Neural progenitor cell (in vitro differentiated cells): Measurements from ENCODE around the gene ZNF524. TPM values are rescaled to one million over a fixed set of nuclear protein-coding genes. Genes with fewer than 3 reads are reported as not detected.
A peak's percentile ranks its signal among the peaks of the same experiment; 100 is the strongest.

ENCODE experiments used
- DNase-seq: peaks from one replicate; pipeline ENCODE4 v3.0.0-alpha.2; 2016; ENCODE audit warnings: low spot score
- H2AFZ ChIP-seq: fragments of 200-600 bp; sonication (generic); replicated peaks from 2 replicates; pipeline ENCODE4 v1.6.1; 2016; ENCODE audit warnings: antibody characterized with exemption
- H3F3A ChIP-seq: fragments of 200-600 bp; sonication (generic); 2 replicates; pipeline ENCODE4 v1.6.1; 2016; ENCODE audit warnings: antibody characterized with exemption, low read depth
- H3K27ac ChIP-seq: fragments of 200-600 bp; sonication (generic); 2 replicates; pipeline ENCODE4 v1.5.1; 2016; ENCODE audit warnings: mild to moderate bottlenecking
- H3K27me3 ChIP-seq: fragments of 200-600 bp; sonication (generic); 2 replicates; pipeline ENCODE4 v1.6.1; 2016; ENCODE audit warnings: mild to moderate bottlenecking, moderate library complexity
- H3K36me3 ChIP-seq: fragments of 200-600 bp; sonication (generic); 2 replicates; pipeline ENCODE4 v1.5.1; 2016
- H3K4me1 ChIP-seq: fragments of 200-600 bp; sonication (generic); 2 replicates; pipeline ENCODE4 v1.6.1; 2016; ENCODE audit warnings: mixed run types
- H3K4me2 ChIP-seq: fragments of 200-600 bp; sonication (generic); 2 replicates; pipeline ENCODE4 v1.6.1; 2016
- H3K4me3 ChIP-seq: fragments of 200-600 bp; sonication (generic); 2 replicates; pipeline ENCODE4 v1.5.1; 2016
- H3K79me2 ChIP-seq: fragments of 200-600 bp; sonication (generic); 2 replicates; pipeline ENCODE4 v1.6.1; 2016; ENCODE audit warnings: low read depth
- H3K9ac ChIP-seq: fragments of 200-600 bp; sonication (generic); 2 replicates; pipeline ENCODE4 v1.6.1; 2016
- H3K9me3 ChIP-seq: fragments of 200-600 bp; sonication (generic); 2 replicates; pipeline ENCODE4 v1.5.1; 2016; ENCODE audit warnings: low read depth
- H4K20me1 ChIP-seq: fragments of 200-600 bp; sonication (generic); 2 replicates; pipeline ENCODE4 v1.6.1; 2016; ENCODE audit warnings: low read depth
- H3K27ac Mint-ChIP-seq: 3 replicates; pipeline ENCODE4 v1.8.0; 2021; ENCODE audit warnings: mixed read lengths
- H3K27me3 Mint-ChIP-seq: 2 replicates; pipeline ENCODE4 v1.8.0; 2022; ENCODE audit warnings: low read depth, mild to moderate bottlenecking, inconsistent platforms, moderate library complexity, mixed read lengths; ENCODE audit not compliant: insufficient read depth
- H3K36me3 Mint-ChIP-seq: 3 replicates; pipeline ENCODE4 v1.8.0; 2021; ENCODE audit warnings: mixed read lengths
- H3K4me1 Mint-ChIP-seq: 3 replicates; pipeline ENCODE4 v1.8.0; 2021; ENCODE audit warnings: mixed read lengths
- H3K4me3 Mint-ChIP-seq: 3 replicates; pipeline ENCODE4 v1.8.0; 2021; ENCODE audit warnings: mild to moderate bottlenecking, moderate library complexity, mixed read lengths
- H3K9me3 Mint-ChIP-seq: 3 replicates; pipeline ENCODE4 v1.8.0; 2020; ENCODE audit warnings: mixed read lengths
- EZH2 ChIP-seq: fragments of 200-600 bp; sonication (generic); IDR thresholded peaks from 2 replicates; pipeline ENCODE4 v1.6.1; 2017; ENCODE audit warnings: antibody characterized with exemption, mild to moderate bottlenecking, moderate library complexity
- EZH2phosphoT487 ChIP-seq: fragments of 200-600 bp; sonication (generic); IDR thresholded peaks from 2 replicates; pipeline ENCODE4 v1.6.1; 2017; ENCODE audit warnings: antibody characterized with exemption
- total RNA-seq: library from RNA; depleted of rRNA; stranded (reverse); fragments of >200 nt; gene quantifications from 2 replicates; pipeline ENCODE4 v1.2.3, GENCODE V29; 2015; ENCODE audit warnings: low replicate concordance
- TF ChIP-seq, protein P1 (sequence below): fragments of 200-600 bp; sonication (generic); IDR thresholded peaks from 2 replicates; pipeline ENCODE4 v1.5.1; 2017; ENCODE audit warnings: antibody characterized with exemption, mild to moderate bottlenecking

Gene ZNF524
- total RNA-seq, 1 donor from 2014 or later = 3.2 TPM

DNA sequence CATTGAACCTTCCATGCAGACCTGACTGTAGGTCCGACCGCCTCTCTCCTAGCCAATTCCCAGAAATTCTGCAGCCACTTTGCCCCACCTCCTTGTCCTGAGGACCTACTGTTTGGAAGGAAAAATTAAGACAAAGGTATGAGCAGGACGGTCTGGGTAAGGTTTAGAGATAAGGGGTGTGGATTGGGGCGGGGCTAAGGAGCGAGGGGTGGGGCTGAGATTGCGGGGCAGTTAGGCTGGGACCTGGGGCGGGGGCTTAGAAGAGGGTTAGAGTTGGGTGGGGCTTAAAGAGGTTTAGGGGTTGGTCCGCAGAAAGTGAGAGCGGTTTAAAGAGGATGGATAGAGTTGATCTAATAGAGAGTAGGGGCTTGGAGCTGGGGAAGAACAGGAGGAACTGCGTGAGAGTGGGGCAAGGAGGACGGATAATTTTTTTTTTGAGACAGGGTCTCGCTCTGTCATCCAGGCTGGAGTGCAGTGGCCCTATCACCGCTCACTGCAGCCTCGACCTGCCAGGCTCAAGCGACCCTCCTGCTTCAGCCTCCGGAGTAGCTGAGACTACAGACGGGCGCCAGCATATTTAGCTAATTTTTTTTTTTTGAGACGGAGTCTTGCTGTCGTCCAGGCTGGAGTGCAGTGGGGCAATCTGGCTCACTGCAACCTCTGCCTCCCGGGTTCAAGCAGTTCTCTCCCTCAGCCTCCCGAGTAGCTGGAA, 3.6 kb downstream of the ZNF524 start:
- no peaks in the 10 kb centered on the region for H3K9me3 ChIP-seq
- H3K27ac Mint-ChIP-seq = peak overlapping the region; percentile 76
- no peak overlapping the region for H3K4me3 ChIP-seq
- no peaks in the 10 kb centered on the region for H3K27me3 ChIP-seq
- H3K4me1 Mint-ChIP-seq = peaks cover 42% of the 10 kb centered on the region
- no peak overlapping the region for H3K9ac ChIP-seq
- H3K4me3 Mint-ChIP-seq = peak overlapping the region; percentile 83
- H3K4me2 ChIP-seq = no peak overlapping the region
- no peak for TF ChIP-seq EZH2
- TF ChIP-seq EZH2phosphoT487 = no peak
- TF ChIP-seq, protein P1, sequence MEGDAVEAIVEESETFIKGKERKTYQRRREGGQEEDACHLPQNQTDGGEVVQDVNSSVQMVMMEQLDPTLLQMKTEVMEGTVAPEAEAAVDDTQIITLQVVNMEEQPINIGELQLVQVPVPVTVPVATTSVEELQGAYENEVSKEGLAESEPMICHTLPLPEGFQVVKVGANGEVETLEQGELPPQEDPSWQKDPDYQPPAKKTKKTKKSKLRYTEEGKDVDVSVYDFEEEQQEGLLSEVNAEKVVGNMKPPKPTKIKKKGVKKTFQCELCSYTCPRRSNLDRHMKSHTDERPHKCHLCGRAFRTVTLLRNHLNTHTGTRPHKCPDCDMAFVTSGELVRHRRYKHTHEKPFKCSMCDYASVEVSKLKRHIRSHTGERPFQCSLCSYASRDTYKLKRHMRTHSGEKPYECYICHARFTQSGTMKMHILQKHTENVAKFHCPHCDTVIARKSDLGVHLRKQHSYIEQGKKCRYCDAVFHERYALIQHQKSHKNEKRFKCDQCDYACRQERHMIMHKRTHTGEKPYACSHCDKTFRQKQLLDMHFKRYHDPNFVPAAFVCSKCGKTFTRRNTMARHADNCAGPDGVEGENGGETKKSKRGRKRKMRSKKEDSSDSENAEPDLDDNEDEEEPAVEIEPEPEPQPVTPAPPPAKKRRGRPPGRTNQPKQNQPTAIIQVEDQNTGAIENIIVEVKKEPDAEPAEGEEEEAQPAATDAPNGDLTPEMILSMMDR = no peak
- H3K79me2 ChIP-seq = peaks cover 22% of the 10 kb centered on the region
- no peaks in the 10 kb centered on the region for H3K36me3 ChIP-seq
- peaks cover 7% of the 10 kb centered on the region for H3K4me1 ChIP-seq
- peaks cover 11% of the 10 kb centered on the region for H3K36me3 Mint-ChIP-seq
- no peak for DNase-seq
- H3F3A ChIP-seq = peaks cover 58% of the 10 kb centered on the region
- H3K9me3 Mint-ChIP-seq = peaks cover 9% of the 10 kb centered on the region
- H3K27ac ChIP-seq = no peak overlapping the region
- H3K27me3 Mint-ChIP-seq = peaks cover 7% of the 10 kb centered on the region
- no peak overlapping the region for H2AFZ ChIP-seq
- H4K20me1 ChIP-seq = peaks cover 22% of the 10 kb centered on the region

DNA sequence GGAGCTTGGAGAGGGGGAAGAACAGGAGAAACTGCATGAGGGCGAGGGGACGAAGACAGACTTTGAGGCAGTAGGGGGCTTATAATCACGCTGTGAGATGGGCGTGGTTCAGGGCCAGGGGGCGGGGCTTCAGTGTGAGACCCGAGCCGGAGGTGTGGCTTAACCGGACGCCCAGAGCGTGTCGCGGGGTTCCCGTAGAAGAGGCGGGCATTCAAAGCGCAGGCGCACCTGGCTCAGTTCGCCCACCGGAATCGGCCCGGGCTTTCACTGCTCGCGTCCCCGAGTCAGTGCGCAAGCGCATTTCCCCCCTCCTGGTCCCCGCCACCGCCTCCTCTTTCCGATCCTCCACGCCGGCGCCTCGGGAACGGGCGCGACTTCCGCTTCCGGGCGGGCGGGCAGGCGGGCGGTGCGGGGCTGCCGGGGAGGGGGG, 5.1 kb downstream of the ZNF524 start:
- no peak for TF ChIP-seq EZH2
- no peak for TF ChIP-seq EZH2phosphoT487
- TF ChIP-seq, protein P1 = no peak
- peak overlapping the region; percentile 72 for H3K27ac Mint-ChIP-seq
- peaks cover 18% of the 10 kb centered on the region for H3K36me3 Mint-ChIP-seq
- Histone ChIP-seq H3K79me2 (peaks cover 37% of the 10 kb centered on the region), H3F3A (peaks cover 49% of the 10 kb centered on the region), H3K36me3 (no peaks in the 10 kb centered on the region), H3K27ac (peak overlapping the region; percentile 89), H3K9me3 (no peaks in the 10 kb centered on the region), H3K9ac (no peak overlapping the region), H4K20me1 (peaks cover 35% of the 10 kb centered on the region), H2AFZ (no peak overlapping the region), H3K27me3 (no peaks in the 10 kb centered on the region), H3K4me2 (peak overlapping the region; percentile 85), H3K4me3 (peak overlapping the region; percentile 85), H3K4me1 (peaks cover 7% of the 10 kb centered on the region)
- peak overlapping the region; percentile 83 for H3K4me3 Mint-ChIP-seq
- peak; percentile 99 for DNase-seq
- H3K27me3 Mint-ChIP-seq = peaks cover 2% of the 10 kb centered on the region
- peaks cover 41% of the 10 kb centered on the region for H3K4me1 Mint-ChIP-seq
- H3K9me3 Mint-ChIP-seq = peaks cover 8% of the 10 kb centered on the region

DNA sequence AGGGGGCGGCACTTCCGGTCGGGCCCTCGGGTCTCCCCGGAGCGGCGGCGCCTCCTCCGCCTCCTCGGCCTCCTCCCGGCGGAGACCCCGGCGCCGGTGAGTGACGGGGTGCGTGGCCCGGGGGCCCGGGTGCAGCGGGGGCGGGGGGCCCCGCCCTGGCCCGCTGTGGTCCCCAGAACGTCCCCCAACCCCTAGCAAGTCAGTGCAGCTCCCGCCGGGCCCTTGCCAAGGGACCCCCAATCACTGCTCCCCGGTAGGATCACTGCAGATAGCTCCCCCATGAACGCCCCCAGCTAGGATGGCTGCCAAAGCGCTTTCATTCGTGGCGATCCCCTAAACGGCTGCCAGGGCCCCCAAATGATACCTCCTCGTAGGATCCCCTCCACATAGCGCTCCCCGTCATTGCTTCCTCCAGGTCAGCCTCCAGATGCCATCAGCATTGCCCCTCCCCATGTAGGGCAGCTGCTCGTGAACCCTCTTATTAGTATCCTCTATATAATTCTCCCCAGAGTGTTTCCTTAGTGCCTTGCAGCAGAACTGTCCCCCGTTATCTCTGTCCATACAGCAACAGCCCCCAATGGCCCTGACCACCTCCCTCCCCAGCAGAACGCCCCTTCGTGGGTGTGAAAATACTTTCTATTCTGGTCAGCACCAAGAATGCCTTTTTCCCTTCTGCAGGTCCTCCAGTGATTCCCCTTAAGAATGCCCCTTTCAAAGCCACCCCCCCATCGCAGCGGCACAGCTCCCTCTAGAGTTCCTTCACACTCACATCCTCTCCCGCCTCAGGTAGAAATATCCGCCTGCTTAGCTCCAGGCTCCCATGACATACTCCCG, 5.8 kb downstream of the ZNF524 start, which contains the start of gene ZNF865:
Gene ZNF865, plus strand, starts transcription at position 11 of the 834 bp plus-strand sequence. CDS start 7,972 bp downstream, outside the sequence.
- Histone ChIP-seq H3K79me2 (peaks cover 43% of the 10 kb centered on the region), H3K4me3 (peak within 1 kb of the TSS; percentile 85), H3K27me3 (no peaks in the 10 kb centered on the region), H3K9me3 (no peaks in the 10 kb centered on the region), H4K20me1 (peaks cover 42% of the 10 kb centered on the region), H2AFZ (no peak within 1 kb of the TSS), H3F3A (peaks cover 45% of the 10 kb centered on the region), H3K36me3 (no peaks in the 10 kb centered on the region), H3K27ac (peak within 1 kb of the TSS; percentile 89), H3K9ac (peak within 1 kb of the TSS; percentile 73), H3K4me2 (peak within 1 kb of the TSS; percentile 85), H3K4me1 (peaks cover 7% of the 10 kb centered on the region)
- no peak for TF ChIP-seq EZH2
- TF ChIP-seq, protein P1 = peak; percentile 76
- peak; percentile 92 for DNase-seq
- H3K27me3 Mint-ChIP-seq = peaks cover 2% of the 10 kb centered on the region
- peak within 1 kb of the TSS; percentile 94 for H3K4me3 Mint-ChIP-seq
- peaks cover 8% of the 10 kb centered on the region for H3K9me3 Mint-ChIP-seq
- H3K4me1 Mint-ChIP-seq = peaks cover 42% of the 10 kb centered on the region
- H3K27ac Mint-ChIP-seq = peak within 1 kb of the TSS; percentile 88
- H3K36me3 Mint-ChIP-seq = peaks cover 18% of the 10 kb centered on the region
